GM12892 (cell line): ENCODE results near the gene EBP.
"Not testable (repeated sequence)": the region's sequence is repeated elsewhere in the genome, so short reads cannot be mapped to it uniquely, and the experiment has no call there.

Source experiments
- DNase-seq: peaks from one replicate; pipeline ENCODE4 v3.0.0; 2011; ENCODE audit not compliant: insufficient read length
- FAIRE-seq: peaks from 2 replicates; lab custom pipeline; 2011; peaks lifted over from hg19 to GRCh38; lab: Jason Lieb, UNC
- POLR2A ChIP-seq: IDR thresholded peaks from 2 replicates; pipeline ENCODE4 v1.6.1; 2011; ENCODE audit warnings: low read depth, low read length, control low read depth
- POLR2AphosphoS5 ChIP-seq: IDR thresholded peaks from 2 replicates; pipeline ENCODE4 v1.6.1; 2011; ENCODE audit warnings: low read depth, low read length, control low read depth
- TAF1 ChIP-seq: IDR thresholded peaks from 2 replicates; pipeline ENCODE4 v1.6.1; 2011; ENCODE audit warnings: low read depth, mild to moderate bottlenecking, control low read depth, low read length, borderline replicate concordance

Gene EBP

GRCh38 chrX:48514126-48514806, 7.3 kb upstream of the EBP start:
- TF ChIP-seq POLR2A = no peak
- no peak for TF ChIP-seq TAF1
- TF ChIP-seq POLR2AphosphoS5 = no peak
- DNase-seq (no peak), FAIRE-seq (no peak)

DNA sequence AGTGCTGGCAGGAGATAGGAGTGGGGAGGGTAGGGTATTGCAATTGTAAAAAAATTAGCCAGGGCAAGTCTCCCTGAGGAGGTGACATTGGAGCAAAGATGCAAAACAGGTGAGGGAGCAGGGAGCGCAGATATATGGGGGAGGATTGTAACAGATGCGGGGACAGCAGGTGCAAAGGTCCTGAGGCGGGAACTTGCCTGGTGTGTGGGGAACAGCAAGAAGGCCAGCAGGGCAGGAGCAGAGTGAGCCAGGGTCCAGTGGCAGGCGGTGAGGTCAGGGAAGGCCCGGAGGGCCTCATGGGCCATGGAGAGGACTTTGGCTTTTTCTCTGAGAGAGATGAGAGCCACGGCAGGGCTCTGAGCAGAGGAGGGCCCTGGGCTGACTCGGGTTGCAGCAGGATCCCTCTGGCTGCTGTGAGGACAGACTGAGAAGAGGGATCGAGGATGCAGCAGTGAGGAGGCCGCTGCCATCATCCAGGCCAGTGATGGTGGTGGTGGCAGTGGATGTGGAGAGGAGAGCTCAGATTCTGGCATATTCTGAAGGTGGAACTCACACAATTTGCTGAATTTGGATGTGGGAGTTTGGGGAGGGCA, 6.6 kb upstream of the EBP start:
- FAIRE-seq = no peak
- TF ChIP-seq TAF1 = no peak
- TF ChIP-seq POLR2AphosphoS5 = no peak
- TF ChIP-seq POLR2A = no peak
- no peak for DNase-seq

DNA sequence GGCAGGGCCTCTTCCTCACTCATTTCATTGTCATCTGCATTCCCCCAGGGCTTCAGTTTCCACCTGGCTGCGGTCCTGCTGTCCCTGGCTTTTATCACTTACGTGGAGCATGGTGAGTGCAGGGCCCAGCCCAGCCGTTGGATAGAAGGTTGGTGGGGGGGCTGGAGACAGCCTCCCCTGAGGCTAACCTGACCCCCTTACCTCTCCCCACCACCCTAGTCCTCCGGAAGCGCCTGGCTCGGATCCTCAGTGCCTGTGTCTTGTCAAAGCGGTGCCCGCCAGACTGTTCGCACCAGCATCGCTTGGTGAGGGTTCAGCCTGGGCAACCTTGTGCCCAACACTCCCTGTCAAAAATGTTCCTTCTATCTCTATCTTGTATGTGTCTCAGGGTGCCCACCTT, 5.8 kb upstream of the EBP start:
- DNase-seq = no peak
- no peak for TF ChIP-seq POLR2A
- TF ChIP-seq TAF1 = no peak
- no peak for TF ChIP-seq POLR2AphosphoS5
- FAIRE-seq = no peak

- DNase-seq = no peak
- no peak for FAIRE-seq
- TF ChIP-seq POLR2AphosphoS5 (no peak), TAF1 (no peak), POLR2A (no peak)
Measured at GRCh38 chrX:48516285-48516684, 5.3 kb upstream of the EBP start.

DNA sequence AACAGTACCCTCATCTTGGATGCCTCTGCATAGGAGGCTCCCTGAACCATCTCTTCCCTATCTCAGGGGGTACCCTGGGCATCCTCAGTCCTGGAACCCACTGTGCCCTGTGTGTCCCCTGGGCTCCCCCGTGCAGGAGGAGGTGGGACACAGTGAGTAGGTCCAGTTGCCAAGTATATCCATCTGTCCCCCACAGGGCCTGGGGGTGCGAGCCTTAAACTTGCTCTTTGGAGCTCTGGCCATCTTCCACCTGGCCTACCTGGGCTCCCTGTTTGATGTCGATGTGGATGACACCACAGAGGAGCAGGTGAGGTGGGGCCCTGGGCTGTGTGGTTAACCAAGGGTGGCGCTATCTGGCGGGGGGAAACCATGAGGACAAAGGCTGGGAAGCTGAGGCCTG, 4.6 kb upstream of the EBP start:
- TF ChIP-seq POLR2AphosphoS5 = no peak
- TF ChIP-seq POLR2A = no peak
- TF ChIP-seq TAF1 = no peak
- DNase-seq (no peak), FAIRE-seq (no peak)

GRCh38 chrX:48519481-48519880, 2.1 kb upstream of the EBP start:
- not testable (repeated sequence) for FAIRE-seq, DNase-seq

DNA sequence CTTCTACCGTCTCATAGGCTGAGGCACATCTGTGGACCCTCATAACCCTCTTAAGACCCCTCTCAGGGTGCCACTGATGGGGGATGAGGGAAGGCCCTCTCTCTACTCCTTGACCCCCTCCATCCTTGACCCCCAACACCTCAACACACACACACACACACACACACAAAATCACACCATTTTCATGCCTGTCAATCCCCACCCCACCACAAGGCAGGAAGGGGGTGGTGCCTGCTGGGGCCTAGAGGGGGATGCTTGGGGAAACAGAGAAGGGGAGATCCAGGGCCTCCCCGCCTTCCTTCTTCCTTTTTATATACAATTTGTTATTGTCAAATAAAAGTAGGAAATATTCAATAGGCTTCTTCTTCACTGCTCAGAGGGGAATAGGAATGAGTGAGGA, 1.2 kb upstream of the EBP start:
- no peak for TF ChIP-seq POLR2A
- TF ChIP-seq POLR2AphosphoS5 = no peak
- no peak for TF ChIP-seq TAF1
- FAIRE-seq = peak; percentile 9

GRCh38 chrX:48520976-48521352, 644 bp upstream of the EBP start:
- no peak for TF ChIP-seq POLR2A
- TF ChIP-seq POLR2AphosphoS5 = no peak
- TF ChIP-seq TAF1 = no peak
- FAIRE-seq (no peak), DNase-seq (no peak)

More for the DNA sequence above, 1.2 kb upstream of the EBP start:
- DNase-seq = no peak

GRCh38 chrX:48522291-48522690, 683 bp downstream of the EBP start:
- FAIRE-seq (no peak), DNase-seq (no peak)

DNA sequence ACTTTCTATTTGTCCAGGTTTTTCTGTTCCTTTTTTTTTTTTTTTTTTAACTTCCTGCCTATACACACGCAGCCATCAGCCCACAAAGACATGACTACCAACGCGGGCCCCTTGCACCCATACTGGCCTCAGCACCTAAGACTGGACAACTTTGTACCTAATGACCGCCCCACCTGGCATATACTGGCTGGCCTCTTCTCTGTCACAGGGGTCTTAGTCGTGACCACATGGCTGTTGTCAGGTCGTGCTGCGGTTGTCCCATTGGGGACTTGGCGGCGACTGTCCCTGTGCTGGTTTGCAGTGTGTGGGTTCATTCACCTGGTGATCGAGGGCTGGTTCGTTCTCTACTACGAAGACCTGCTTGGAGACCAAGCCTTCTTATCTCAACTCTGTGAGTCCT, 2.1 kb downstream of the EBP start:
- DNase-seq = no peak
- FAIRE-seq = no peak
- TF ChIP-seq TAF1 (no peak), POLR2AphosphoS5 (no peak), POLR2A (no peak)

More at GRCh38 chrX:48522291-48522690, 683 bp downstream of the EBP start:
- TF ChIP-seq POLR2A (no peak), POLR2AphosphoS5 (no peak), TAF1 (no peak)

- not testable (repeated sequence) for DNase-seq, FAIRE-seq
Measured at GRCh38 chrX:48525853-48526252, 4.2 kb downstream of the EBP start.

GRCh38 chrX:48530736-48531135, 9.1 kb downstream of the EBP start:
- FAIRE-seq (no peak), DNase-seq (no peak)
- TF ChIP-seq POLR2AphosphoS5 (no peak), TAF1 (no peak), POLR2A (no peak)
